GM23338 (cell line): Measurements from ENCODE around the gene PPP1R27. TPM values are rescaled to one million over a fixed set of nuclear protein-coding genes. Genes with fewer than 3 reads are reported as not detected.

Source experiments
- ATAC-seq: fragments of 200-7000 bp; cut with Tn5 transposase; 3 replicates; pipeline ENCODE4 v1.9.1; 2020
- DNase-seq: peaks from one replicate; pipeline ENCODE4 v3.0.0-alpha.2; 2015; ENCODE audit warnings: low spot score
- H2AFZ ChIP-seq: fragments of 200-600 bp; sonication (generic); 2 replicates; pipeline ENCODE4 v1.8.0; 2016; ENCODE audit warnings: antibody characterized with exemption, mild to moderate bottlenecking, moderate library complexity
- H3F3A ChIP-seq: fragments of 200-600 bp; sonication (generic); replicated peaks from 2 replicates; pipeline ENCODE4 v1.8.0; 2017; ENCODE audit warnings: antibody characterized with exemption, mixed run types, low read depth
- H3K27ac ChIP-seq: fragments of 200-600 bp; sonication (generic); 2 replicates; pipeline ENCODE4 v1.6.1; 2016; ENCODE audit warnings: low read depth
- H3K27me3 ChIP-seq: fragments of 200-600 bp; sonication (generic); 2 replicates; pipeline ENCODE4 v1.8.0; 2016; ENCODE audit warnings: mild to moderate bottlenecking, mixed run types, moderate library complexity; ENCODE audit not compliant: insufficient read depth
- H3K36me3 ChIP-seq: fragments of 200-600 bp; sonication (generic); 2 replicates; pipeline ENCODE4 v1.8.0; 2016; ENCODE audit warnings: mild to moderate bottlenecking; ENCODE audit not compliant: insufficient read depth
- H3K4me1 ChIP-seq: fragments of 200-600 bp; sonication (generic); 2 replicates; pipeline ENCODE4 v1.8.0; 2016; ENCODE audit warnings: mild to moderate bottlenecking, moderate library complexity; ENCODE audit not compliant: insufficient read depth
- H3K4me2 ChIP-seq: fragments of 200-600 bp; sonication (generic); 2 replicates; pipeline ENCODE4 v1.7.1; 2017; ENCODE audit warnings: mixed run types
- H3K4me3 ChIP-seq: fragments of 200-600 bp; sonication (generic); 2 replicates; pipeline ENCODE4 v1.6.1; 2016; ENCODE audit warnings: mixed run types
- H3K79me2 ChIP-seq: fragments of 200-600 bp; sonication (generic); replicated peaks from 2 replicates; pipeline ENCODE4 v1.8.0; 2017; ENCODE audit warnings: mild to moderate bottlenecking; ENCODE audit not compliant: insufficient read depth
- H3K9me2 ChIP-seq: fragments of 200-600 bp; sonication (generic); 2 replicates; pipeline ENCODE4 v1.8.0; 2017; ENCODE audit not compliant: insufficient read depth
- H4K20me1 ChIP-seq: fragments of 200-600 bp; sonication (generic); replicated peaks from 2 replicates; pipeline ENCODE4 v1.8.0; 2017; ENCODE audit warnings: mild to moderate bottlenecking; ENCODE audit not compliant: insufficient read depth
- H3K27ac Mint-ChIP-seq: 2 replicates; pipeline ENCODE4 v1.8.0; 2020; ENCODE audit warnings: inconsistent platforms, mild to moderate bottlenecking, moderate library complexity, mixed read lengths
- H3K27me3 Mint-ChIP-seq: 3 replicates; pipeline ENCODE4 v1.8.0; 2022; ENCODE audit warnings: low read depth, mild to moderate bottlenecking, moderate library complexity, mixed read lengths, inconsistent platforms; ENCODE audit not compliant: insufficient read depth, poor library complexity
- H3K36me3 Mint-ChIP-seq: 3 replicates; pipeline ENCODE4 v1.8.0; 2021; ENCODE audit warnings: low read depth, mild to moderate bottlenecking, inconsistent platforms, moderate library complexity, mixed read lengths
- H3K4me1 Mint-ChIP-seq: 3 replicates; pipeline ENCODE4 v1.8.0; 2020; ENCODE audit warnings: mild to moderate bottlenecking, inconsistent platforms, mixed read lengths
- H3K4me3 Mint-ChIP-seq: 3 replicates; pipeline ENCODE4 v1.8.0; 2021; ENCODE audit warnings: moderate library complexity, mild to moderate bottlenecking, inconsistent platforms, mixed read lengths
- H3K9me3 Mint-ChIP-seq: 3 replicates; pipeline ENCODE4 v1.8.0; 2020; ENCODE audit warnings: moderate library complexity, mild to moderate bottlenecking, inconsistent platforms, mixed read lengths
- CREB1 ChIP-seq: fragments of 250-450 bp; sonication (Bioruptor Pico); IDR thresholded peaks from 2 replicates; pipeline ENCODE4 v1.5.0; 2020; ENCODE audit warnings: low read depth, mild to moderate bottlenecking, moderate library complexity
- EZH2 ChIP-seq: fragments of 200-600 bp; sonication (generic); IDR thresholded peaks from one replicate; pipeline ENCODE4 v1.8.0; 2017; ENCODE audit warnings: antibody characterized with exemption, mild to moderate bottlenecking, low read depth; ENCODE audit not compliant: unreplicated experiment
- EZH2phosphoT487 ChIP-seq: fragments of 200-600 bp; sonication (generic); IDR thresholded peaks from one replicate; pipeline ENCODE4 v1.8.1; 2018; ENCODE audit warnings: antibody characterized with exemption; ENCODE audit not compliant: unreplicated experiment
- JUNB ChIP-seq: IDR thresholded peaks from one replicate; pipeline ENCODE4 v1.6.1; 2016; ENCODE audit warnings: antibody characterized with exemption; ENCODE audit not compliant: unreplicated experiment
- NANOG ChIP-seq: IDR thresholded peaks from 2 replicates; pipeline ENCODE4 v1.6.1; 2016; ENCODE audit warnings: antibody characterized with exemption, borderline replicate concordance
- POLR2AphosphoS5 ChIP-seq: IDR thresholded peaks from 2 replicates; pipeline ENCODE4 v1.6.1; 2016; ENCODE audit warnings: antibody characterized with exemption, low read depth
- STAT1 ChIP-seq: IDR thresholded peaks from one replicate; pipeline ENCODE4 v1.6.1; 2016; ENCODE audit warnings: antibody characterized with exemption; ENCODE audit not compliant: unreplicated experiment
- ZNF114 ChIP-seq: fragments of 250-450 bp; sonication (Bioruptor Pico); IDR thresholded peaks from 2 replicates; pipeline ENCODE4 v1.5.0; 2020; ENCODE audit warnings: mild to moderate bottlenecking, moderate library complexity
- ZNF331 ChIP-seq: fragments of 250-450 bp; sonication (Bioruptor Pico); IDR thresholded peaks from 2 replicates; pipeline ENCODE4 v1.5.0; 2020; ENCODE audit warnings: low read depth, mild to moderate bottlenecking, moderate library complexity
- polyA plus RNA-seq: library from polyadenylated mRNA; unstranded; fragments of >200 nt; fragmentation: Nextera tagmentation; extraction: Ambion mirVana; gene quantifications from 2 replicates; pipeline ENCODE4 v1.2.1, GENCODE V29; 2016
- total RNA-seq: library from RNA; depleted of rRNA; stranded (reverse); fragments of >200 nt; shearing (Covaris generic); gene quantifications from 2 replicates; pipeline ENCODE4 v1.2.3, GENCODE V29; 2014
- TF ChIP-seq, protein P1 (sequence below): IDR thresholded peaks from 2 replicates; pipeline ENCODE4 v1.6.1; 2016; ENCODE audit warnings: antibody characterized with exemption
- TF ChIP-seq, protein P2 (sequence below): fragments of 250-450 bp; sonication (Bioruptor Pico); IDR thresholded peaks from 2 replicates; pipeline ENCODE4 v1.5.0; 2020; ENCODE audit warnings: mild to moderate bottlenecking, moderate library complexity
- TF ChIP-seq, protein P3 (sequence below), 2 experiments: fragments of 200-600 bp in 1 of 2; sonication (generic) in 1 of 2; conservative IDR thresholded peaks; 2 replicates each; pipeline versions ENCODE4 v1.5.1 to v1.6.1; 2016 to 2017; ENCODE audit warnings: antibody characterized with exemption in 2 of 2, low read depth in 2 of 2, mild to moderate bottlenecking in 2 of 2, moderate library complexity in 1 of 2
- TF ChIP-seq, protein P4 (sequence below): IDR thresholded peaks from one replicate; pipeline ENCODE4 v1.6.1; 2018; ENCODE audit warnings: antibody characterized with exemption; ENCODE audit not compliant: unreplicated experiment

Gene PPP1R27
- total and polyA plus RNA-seq, 2 experiments from 2014 or later: 0.65 TPM; not detected in 1

DNA sequence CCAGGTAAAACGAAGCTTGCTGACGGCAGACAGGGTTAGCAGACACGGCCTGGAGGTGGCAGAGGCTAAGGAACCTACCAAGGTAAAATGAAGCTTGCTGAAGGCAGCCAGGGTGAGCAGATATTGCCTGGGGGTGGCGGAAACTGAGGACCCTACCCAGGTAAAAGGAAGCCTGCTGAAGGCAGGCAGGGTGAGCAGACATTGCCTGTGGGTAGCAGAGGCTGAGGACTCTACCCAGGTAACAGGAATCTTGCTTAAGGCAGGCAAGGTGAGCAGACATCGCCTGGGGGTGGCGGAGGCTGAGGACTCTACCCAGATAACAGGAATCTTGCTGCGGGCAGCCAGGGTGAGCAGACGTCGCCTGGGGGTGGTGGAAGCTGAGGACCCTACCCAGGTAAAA, 33.5 kb downstream of the PPP1R27 start:
- no peak overlapping the region for H3K4me2 ChIP-seq
- DNase-seq: no peak
- H3K4me1 ChIP-seq: no peaks in the 10 kb centered on the region; the same call in 1 of the 2 replicates
- H3K9me2 ChIP-seq: no peaks in the 10 kb centered on the region
- H3K4me3 ChIP-seq: no peak overlapping the region
- H3K27me3 ChIP-seq: peaks cover 63% of the 10 kb centered on the region
- no peaks in the 10 kb centered on the region for H3K36me3 ChIP-seq
- no peak for ATAC-seq
- peaks cover 12% of the 10 kb centered on the region for H3K9me3 Mint-ChIP-seq
- H3K27me3 Mint-ChIP-seq: peaks cover 44% of the 10 kb centered on the region
- no peak overlapping the region for H2AFZ ChIP-seq
- no peaks in the 10 kb centered on the region for H3K4me1 Mint-ChIP-seq
- H3K79me2 ChIP-seq: no peaks in the 10 kb centered on the region
- no peaks in the 10 kb centered on the region for H4K20me1 ChIP-seq
- no peak overlapping the region for H3K4me3 Mint-ChIP-seq
- TF ChIP-seq, protein P1, sequence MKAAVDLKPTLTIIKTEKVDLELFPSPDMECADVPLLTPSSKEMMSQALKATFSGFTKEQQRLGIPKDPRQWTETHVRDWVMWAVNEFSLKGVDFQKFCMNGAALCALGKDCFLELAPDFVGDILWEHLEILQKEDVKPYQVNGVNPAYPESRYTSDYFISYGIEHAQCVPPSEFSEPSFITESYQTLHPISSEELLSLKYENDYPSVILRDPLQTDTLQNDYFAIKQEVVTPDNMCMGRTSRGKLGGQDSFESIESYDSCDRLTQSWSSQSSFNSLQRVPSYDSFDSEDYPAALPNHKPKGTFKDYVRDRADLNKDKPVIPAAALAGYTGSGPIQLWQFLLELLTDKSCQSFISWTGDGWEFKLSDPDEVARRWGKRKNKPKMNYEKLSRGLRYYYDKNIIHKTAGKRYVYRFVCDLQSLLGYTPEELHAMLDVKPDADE: no peak
- TF ChIP-seq EZH2: no peak
- TF ChIP-seq, protein P2, sequence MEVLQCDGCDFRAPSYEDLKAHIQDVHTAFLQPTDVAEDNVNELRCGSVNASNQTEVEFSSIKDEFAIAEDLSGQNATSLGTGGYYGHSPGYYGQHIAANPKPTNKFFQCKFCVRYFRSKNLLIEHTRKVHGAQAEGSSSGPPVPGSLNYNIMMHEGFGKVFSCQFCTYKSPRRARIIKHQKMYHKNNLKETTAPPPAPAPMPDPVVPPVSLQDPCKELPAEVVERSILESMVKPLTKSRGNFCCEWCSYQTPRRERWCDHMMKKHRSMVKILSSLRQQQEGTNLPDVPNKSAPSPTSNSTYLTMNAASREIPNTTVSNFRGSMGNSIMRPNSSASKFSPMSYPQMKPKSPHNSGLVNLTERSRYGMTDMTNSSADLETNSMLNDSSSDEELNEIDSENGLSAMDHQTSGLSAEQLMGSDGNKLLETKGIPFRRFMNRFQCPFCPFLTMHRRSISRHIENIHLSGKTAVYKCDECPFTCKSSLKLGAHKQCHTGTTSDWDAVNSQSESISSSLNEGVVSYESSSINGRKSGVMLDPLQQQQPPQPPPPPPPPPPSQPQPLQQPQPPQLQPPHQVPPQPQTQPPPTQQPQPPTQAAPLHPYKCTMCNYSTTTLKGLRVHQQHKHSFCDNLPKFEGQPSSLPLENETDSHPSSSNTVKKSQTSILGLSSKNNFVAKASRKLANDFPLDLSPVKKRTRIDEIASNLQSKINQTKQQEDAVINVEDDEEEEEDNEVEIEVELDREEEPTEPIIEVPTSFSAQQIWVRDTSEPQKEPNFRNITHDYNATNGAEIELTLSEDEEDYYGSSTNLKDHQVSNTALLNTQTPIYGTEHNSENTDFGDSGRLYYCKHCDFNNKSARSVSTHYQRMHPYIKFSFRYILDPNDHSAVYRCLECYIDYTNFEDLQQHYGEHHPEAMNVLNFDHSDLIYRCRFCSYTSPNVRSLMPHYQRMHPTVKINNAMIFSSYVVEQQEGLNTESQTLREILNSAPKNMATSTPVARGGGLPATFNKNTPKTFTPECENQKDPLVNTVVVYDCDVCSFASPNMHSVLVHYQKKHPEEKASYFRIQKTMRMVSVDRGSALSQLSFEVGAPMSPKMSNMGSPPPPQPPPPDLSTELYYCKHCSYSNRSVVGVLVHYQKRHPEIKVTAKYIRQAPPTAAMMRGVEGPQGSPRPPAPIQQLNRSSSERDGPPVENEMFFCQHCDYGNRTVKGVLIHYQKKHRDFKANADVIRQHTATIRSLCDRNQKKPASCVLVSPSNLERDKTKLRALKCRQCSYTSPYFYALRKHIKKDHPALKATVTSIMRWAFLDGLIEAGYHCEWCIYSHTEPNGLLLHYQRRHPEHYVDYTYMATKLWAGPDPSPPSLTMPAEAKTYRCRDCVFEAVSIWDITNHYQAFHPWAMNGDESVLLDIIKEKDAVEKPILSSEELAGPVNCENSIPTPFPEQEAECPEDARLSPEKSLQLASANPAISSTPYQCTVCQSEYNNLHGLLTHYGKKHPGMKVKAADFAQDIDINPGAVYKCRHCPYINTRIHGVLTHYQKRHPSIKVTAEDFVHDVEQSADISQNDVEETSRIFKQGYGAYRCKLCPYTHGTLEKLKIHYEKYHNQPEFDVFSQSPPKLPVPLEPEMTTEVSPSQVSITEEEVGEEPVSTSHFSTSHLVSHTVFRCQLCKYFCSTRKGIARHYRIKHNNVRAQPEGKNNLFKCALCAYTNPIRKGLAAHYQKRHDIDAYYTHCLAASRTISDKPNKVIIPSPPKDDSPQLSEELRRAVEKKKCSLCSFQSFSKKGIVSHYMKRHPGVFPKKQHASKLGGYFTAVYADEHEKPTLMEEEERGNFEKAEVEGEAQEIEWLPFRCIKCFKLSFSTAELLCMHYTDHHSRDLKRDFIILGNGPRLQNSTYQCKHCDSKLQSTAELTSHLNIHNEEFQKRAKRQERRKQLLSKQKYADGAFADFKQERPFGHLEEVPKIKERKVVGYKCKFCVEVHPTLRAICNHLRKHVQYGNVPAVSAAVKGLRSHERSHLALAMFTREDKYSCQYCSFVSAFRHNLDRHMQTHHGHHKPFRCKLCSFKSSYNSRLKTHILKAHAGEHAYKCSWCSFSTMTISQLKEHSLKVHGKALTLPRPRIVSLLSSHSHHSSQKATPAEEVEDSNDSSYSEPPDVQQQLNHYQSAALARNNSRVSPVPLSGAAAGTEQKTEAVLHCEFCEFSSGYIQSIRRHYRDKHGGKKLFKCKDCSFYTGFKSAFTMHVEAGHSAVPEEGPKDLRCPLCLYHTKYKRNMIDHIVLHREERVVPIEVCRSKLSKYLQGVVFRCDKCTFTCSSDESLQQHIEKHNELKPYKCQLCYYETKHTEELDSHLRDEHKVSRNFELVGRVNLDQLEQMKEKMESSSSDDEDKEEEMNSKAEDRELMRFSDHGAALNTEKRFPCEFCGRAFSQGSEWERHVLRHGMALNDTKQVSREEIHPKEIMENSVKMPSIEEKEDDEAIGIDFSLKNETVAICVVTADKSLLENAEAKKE (CRISPR knock-in tag): no peak
- TF ChIP-seq JUNB: no peak
- TF ChIP-seq NANOG: no peak
- TF ChIP-seq STAT1: no peak
- no peak for TF ChIP-seq EZH2phosphoT487
- TF ChIP-seq POLR2AphosphoS5: no peak
- TF ChIP-seq ZNF331 (CRISPR knock-in tag): no peak
- no peak for TF ChIP-seq CREB1 (CRISPR knock-in tag)
- TF ChIP-seq, protein P3, sequence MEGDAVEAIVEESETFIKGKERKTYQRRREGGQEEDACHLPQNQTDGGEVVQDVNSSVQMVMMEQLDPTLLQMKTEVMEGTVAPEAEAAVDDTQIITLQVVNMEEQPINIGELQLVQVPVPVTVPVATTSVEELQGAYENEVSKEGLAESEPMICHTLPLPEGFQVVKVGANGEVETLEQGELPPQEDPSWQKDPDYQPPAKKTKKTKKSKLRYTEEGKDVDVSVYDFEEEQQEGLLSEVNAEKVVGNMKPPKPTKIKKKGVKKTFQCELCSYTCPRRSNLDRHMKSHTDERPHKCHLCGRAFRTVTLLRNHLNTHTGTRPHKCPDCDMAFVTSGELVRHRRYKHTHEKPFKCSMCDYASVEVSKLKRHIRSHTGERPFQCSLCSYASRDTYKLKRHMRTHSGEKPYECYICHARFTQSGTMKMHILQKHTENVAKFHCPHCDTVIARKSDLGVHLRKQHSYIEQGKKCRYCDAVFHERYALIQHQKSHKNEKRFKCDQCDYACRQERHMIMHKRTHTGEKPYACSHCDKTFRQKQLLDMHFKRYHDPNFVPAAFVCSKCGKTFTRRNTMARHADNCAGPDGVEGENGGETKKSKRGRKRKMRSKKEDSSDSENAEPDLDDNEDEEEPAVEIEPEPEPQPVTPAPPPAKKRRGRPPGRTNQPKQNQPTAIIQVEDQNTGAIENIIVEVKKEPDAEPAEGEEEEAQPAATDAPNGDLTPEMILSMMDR (conservative IDR thresholded peaks at IDR 0.05; ENCODE audit: low read depth in 2 of 2): no peak
- TF ChIP-seq, protein P4, sequence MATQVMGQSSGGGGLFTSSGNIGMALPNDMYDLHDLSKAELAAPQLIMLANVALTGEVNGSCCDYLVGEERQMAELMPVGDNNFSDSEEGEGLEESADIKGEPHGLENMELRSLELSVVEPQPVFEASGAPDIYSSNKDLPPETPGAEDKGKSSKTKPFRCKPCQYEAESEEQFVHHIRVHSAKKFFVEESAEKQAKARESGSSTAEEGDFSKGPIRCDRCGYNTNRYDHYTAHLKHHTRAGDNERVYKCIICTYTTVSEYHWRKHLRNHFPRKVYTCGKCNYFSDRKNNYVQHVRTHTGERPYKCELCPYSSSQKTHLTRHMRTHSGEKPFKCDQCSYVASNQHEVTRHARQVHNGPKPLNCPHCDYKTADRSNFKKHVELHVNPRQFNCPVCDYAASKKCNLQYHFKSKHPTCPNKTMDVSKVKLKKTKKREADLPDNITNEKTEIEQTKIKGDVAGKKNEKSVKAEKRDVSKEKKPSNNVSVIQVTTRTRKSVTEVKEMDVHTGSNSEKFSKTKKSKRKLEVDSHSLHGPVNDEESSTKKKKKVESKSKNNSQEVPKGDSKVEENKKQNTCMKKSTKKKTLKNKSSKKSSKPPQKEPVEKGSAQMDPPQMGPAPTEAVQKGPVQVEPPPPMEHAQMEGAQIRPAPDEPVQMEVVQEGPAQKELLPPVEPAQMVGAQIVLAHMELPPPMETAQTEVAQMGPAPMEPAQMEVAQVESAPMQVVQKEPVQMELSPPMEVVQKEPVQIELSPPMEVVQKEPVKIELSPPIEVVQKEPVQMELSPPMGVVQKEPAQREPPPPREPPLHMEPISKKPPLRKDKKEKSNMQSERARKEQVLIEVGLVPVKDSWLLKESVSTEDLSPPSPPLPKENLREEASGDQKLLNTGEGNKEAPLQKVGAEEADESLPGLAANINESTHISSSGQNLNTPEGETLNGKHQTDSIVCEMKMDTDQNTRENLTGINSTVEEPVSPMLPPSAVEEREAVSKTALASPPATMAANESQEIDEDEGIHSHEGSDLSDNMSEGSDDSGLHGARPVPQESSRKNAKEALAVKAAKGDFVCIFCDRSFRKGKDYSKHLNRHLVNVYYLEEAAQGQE: no peak
- no peak for TF ChIP-seq ZNF114 (CRISPR knock-in tag)
- H3K36me3 Mint-ChIP-seq: peaks cover 5% of the 10 kb centered on the region; the same call in 1 of the 3 replicates
- H3K27ac Mint-ChIP-seq: no peak overlapping the region
- no peak overlapping the region for H3K27ac ChIP-seq
- H3F3A ChIP-seq: no peaks in the 10 kb centered on the region
